Activated CD4-positive, alpha-beta T cell treated with anti-CD3 and anti-CD28 coated beads for 24 hours (primary cell): ENCODE results near the gene LPIN2.
"Not testable (repeated sequence)": the region's sequence is repeated elsewhere in the genome, so short reads cannot be mapped to it uniquely, and the experiment has no call there.

Source experiments
- DNase-seq, 2 donors: peaks; one replicate each; pipeline ENCODE4 v3.0.0-alpha.2; 2020; ENCODE audit warnings: low read depth in 2 of 2

The LPIN2 gene, protein sequence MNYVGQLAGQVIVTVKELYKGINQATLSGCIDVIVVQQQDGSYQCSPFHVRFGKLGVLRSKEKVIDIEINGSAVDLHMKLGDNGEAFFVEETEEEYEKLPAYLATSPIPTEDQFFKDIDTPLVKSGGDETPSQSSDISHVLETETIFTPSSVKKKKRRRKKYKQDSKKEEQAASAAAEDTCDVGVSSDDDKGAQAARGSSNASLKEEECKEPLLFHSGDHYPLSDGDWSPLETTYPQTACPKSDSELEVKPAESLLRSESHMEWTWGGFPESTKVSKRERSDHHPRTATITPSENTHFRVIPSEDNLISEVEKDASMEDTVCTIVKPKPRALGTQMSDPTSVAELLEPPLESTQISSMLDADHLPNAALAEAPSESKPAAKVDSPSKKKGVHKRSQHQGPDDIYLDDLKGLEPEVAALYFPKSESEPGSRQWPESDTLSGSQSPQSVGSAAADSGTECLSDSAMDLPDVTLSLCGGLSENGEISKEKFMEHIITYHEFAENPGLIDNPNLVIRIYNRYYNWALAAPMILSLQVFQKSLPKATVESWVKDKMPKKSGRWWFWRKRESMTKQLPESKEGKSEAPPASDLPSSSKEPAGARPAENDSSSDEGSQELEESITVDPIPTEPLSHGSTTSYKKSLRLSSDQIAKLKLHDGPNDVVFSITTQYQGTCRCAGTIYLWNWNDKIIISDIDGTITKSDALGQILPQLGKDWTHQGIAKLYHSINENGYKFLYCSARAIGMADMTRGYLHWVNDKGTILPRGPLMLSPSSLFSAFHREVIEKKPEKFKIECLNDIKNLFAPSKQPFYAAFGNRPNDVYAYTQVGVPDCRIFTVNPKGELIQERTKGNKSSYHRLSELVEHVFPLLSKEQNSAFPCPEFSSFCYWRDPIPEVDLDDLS

GRCh38 chr18:3013024-3013804 is at the start of gene LPIN2:
LPIN2 (minus strand) TSS chr18:3013144; CDS start chr18:2960840, 52,304 bp downstream.
- peak; percentile 89 to 92 for DNase-seq

- DNase-seq: peak; percentile 29 to 31
Measured at GRCh38 chr18:3061581-3062312, 48.8 kb upstream of the LPIN2 start.

DNA sequence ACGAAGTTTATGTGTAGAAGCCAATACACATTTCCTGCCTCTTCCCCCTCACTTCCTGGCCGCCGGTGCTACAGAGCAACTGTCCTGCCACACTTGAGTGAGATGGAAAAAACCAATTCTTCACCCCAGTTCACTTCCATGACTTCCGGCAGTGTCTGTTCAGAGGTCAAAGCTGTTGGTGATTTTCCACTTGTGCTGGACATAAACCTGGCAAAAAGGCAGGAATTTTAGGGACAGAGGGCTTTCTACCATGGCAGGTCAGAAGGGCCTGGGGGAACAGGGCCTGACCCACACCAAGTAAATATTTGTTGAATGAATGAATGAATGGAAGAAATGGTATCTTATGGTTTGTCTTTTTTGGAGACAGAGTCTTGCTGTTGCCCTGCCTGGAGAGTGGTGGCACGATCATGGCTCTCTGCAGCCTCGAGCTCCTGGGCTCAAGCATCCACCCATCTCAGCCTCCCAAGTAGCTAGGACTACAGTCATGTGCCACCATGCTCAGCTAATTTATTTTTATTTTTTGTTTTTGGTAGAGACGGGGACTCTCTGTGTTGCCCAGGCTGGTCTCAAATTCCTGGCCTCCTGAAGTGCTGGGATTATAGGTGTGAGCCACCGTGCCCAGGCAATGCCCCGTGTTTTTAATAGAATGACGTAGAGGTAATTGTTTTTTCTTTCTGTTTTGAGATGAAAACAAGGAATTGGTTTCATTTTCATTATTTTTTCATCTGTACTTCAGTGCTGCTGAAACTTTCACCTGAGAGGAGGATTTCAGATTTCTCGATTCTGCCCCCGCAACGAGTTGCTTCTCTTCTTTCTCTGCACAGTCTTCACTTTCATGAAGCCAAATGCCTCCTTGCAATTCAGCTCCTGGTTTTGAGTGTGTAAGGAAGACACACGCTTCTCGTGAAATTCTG is 48.0 kb upstream of the LPIN2 start:
- peak; percentile 27 to 29 for DNase-seq

- DNase-seq: no peak
Measured at GRCh38 chr18:3059272-3059671, 46.3 kb upstream of the LPIN2 start.

DNA sequence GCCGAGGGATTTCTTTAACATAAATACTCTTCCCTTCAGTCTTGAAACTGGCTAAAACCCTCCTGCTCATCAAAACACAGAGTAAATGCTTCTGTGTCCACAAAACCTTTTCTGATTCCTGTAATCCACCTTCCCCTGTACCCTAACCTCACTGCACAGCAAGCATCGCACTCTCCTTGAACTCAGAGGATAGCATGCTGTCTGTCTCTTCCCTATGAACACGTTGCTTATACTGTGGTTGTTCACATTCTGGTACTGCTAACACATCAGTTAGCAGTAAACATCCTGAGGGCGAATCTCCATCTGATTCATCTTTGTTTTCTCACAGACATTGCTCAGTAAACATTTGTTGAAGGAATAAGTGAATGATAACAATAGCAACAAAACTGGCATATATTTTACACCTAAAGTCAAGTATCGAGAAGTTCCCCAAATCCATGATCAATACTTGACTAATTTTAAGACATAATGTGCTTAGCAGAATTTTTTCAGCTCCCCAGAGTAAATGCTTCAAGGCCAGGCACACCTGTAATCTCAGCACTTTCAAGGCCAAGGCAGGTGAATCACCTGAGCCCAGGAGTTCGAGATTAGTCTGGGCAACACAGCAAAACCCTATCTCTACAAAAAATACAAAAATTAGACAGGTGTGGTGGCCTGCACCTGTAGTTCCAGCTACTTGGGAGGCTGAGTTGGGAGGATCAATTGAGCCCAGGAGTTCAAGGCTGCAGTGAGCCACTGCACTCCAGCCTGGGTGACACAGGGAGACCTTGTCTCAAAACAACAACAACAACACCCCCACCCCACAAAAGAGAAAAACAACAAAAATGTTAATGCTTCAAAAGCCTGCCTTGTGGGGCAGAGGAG is 45.6 kb upstream of the LPIN2 start:
- DNase-seq: no peak

DNA sequence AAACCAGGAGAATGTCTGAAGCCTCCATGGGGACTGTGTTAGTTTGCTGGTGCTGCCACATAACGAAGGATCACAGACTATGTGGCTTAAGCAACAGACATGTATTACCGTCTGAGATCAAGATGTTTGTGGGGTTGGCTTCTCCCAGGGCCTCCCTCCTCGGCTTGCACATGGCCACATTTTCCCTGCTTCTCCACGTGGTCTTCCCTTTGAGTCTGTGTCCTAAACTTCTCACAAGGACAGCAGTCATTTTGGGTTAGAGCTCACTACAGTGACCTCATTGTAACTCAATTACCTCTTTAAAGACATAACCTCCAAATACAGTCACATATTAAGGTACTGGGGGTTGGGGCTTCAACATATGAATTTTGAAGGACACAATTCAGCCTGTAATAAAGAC is 44.6 kb upstream of the LPIN2 start:
- DNase-seq: no peak

- DNase-seq: no peak
Measured at GRCh38 chr18:3056311-3056710, 43.4 kb upstream of the LPIN2 start.

DNA sequence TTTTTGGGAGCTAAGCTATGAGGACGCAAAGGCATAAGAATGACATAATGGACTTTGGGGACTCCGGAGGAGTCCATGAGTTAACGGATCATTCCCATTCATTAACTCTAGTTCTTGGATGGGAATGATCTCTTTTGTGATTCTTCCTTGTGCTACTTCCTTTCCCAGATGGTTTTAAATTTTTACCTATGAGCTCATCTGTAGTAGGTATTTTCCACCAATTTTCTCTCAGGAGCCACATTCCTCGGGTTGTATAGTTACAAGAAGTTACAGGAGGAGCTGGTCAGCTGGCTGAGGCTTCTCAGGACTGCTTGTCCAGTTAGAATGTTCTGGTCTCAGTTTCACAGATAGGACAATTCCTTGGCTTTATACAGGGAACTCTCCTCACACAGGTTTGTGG is 42.9 kb upstream of the LPIN2 start:
- DNase-seq: no peak

DNA sequence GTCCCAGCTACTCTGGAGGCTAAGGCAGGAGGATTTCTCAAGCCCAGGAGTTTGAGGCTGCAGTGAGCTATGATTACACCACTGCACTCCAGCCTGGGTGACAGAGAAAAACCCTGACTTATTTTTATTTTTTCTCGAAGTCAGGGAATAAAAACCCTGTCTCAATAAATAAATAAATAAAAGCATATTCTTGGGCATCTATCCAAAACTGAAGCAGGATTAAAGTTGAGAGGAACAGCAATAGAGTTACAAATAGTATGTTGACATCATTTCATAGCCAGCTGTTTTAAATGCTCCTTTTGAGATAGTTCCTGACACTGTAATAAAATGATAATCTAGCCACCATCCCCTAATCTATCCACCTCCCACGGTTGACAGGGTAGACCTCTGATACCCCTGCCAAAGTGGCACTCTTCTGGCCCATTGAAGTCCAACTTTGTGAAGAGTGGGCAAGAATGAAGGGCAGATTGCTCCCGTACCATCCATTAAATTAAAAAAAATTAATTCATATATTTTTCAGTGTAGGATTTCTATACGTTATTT is 42.3 kb upstream of the LPIN2 start:
- DNase-seq: no peak

GRCh38 chr18:3054780-3055179 is 41.8 kb upstream of the LPIN2 start:
- no peak for DNase-seq

GRCh38 chr18:3054214-3054613 is 41.3 kb upstream of the LPIN2 start:
- DNase-seq: no peak

GRCh38 chr18:3053081-3053480 is 40.1 kb upstream of the LPIN2 start:
- DNase-seq: no peak

GRCh38 chr18:3052411-3052758 is 39.4 kb upstream of the LPIN2 start:
- no peak for DNase-seq

- no peak for DNase-seq
Measured at GRCh38 chr18:3051718-3052410, 38.9 kb upstream of the LPIN2 start.

DNA sequence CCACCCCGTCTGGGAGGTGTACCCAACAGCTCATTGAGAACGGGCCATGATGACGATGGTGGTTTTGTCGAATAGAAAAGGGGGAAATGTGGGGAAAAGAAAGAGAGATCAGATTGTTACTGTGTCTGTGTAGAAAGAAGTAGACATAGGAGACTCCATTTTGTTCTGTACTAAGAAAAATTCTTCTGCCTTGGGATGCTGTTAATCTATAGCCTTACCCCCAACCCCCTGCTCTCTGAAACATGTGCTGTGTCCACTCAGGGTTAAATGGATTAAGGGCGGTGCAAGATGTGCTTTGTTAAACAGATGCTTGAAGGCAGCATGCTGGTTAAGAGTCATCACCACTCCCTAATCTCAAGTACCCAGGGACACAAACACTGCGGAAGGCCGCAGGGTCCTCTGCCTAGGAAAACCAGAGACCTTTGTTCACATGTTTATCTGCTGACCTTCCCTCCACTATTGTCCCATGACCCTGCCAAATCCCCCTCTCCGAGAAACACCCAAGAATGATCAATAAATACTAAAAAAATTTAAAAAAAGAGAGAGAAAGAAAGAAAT is 37.0 kb upstream of the LPIN2 start:
- not testable (repeated sequence) for DNase-seq

- no peak for DNase-seq
Measured at GRCh38 chr18:3048820-3049349, 35.9 kb upstream of the LPIN2 start.

GRCh38 chr18:3048121-3048520 is 35.2 kb upstream of the LPIN2 start:
- DNase-seq: no peak
